ENCODE results near the gene ZFP64. TPM values are rescaled to one million over a fixed set of nuclear protein-coding genes. Genes with fewer than 3 reads are reported as not detected.
"Not testable (repeated sequence)": the region's sequence is repeated elsewhere in the genome, so short reads cannot be mapped to it uniquely, and the experiment has no call there.

Gene ZFP64
- total RNA-seq (2014; rRNA removed) = 8.3 and 9.1 TPM in 2 replicates
- 6.2 TPM for polyA plus RNA-seq (2012)

GRCh38 chr20:52191132-52191915 lies at the start of gene ZFP64:
TSS of gene ZFP64 (minus strand) at chr20:52191779. CDS start at chr20:52191636, 143 bp downstream.
- DNase-seq (ENCODE audit: low read depth) = peak; percentile 71

- no peak for DNase-seq (ENCODE audit: low read depth)
These were observed 49.2 kb upstream of the ZFP64 start for GRCh38 chr20:52240802-52241201.

GRCh38 chr20:52239102-52239501 lies 47.5 kb upstream of the ZFP64 start:
- DNase-seq (ENCODE audit: low read depth) = no peak

GRCh38 chr20:52236292-52236691 lies 44.7 kb upstream of the ZFP64 start:
- DNase-seq (ENCODE audit: low read depth) = no peak

DNA sequence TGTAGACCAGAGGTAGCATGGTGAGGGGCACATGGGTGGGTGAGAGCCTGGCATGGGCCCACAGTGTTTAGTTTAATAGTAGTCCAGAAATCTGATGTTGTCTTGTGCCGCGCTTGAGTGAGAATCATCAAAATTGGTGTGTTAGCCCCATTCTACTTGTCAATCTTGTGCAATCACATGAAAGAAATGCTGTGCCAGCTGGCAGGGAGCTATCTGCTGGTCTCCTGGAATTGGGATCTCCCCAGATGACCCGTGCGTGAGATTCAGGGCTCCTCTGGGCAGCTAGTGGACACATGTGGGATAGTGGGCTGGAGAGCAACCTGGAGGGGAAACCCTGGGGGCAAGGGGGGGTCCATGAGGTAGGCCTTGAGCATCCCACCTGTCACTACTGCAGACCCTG lies 43.5 kb upstream of the ZFP64 start:
- DNase-seq (ENCODE audit: low read depth) = no peak

DNA sequence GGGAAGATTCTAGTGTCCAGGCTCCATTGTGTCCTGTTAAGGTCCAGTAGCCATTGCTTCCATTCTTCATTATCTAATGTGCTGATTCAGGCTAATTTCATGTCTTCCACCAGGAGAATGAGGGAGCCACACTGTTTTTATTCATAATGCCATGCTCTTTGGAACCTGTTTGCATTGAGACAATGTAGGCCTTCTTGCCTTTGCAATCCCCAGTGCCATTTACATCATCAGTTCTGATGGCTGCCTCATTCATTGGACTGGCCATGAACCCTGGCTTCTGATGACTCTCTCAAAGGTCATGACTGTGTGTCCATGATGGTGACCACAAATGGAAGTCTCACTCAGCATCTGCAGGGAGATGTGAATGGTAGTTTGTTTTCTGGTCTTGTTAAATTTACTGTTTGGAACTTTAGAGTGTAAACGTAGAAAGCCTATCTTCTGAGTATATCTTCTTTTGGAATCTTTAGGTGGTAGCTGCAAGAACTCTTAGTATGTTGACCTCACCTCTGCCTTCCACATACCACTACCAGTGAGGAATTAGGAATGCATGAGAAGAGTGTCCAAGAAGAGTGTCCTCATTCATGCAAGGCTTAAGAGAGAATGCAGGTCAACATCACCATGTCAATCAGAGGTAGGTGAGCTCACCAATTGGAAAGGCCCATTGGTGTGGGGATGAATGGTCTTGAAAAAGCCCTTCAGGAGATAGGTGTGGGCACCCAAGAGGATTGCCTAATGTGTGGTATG lies 42.9 kb upstream of the ZFP64 start:
- DNase-seq (ENCODE audit: low read depth) = no peak

- DNase-seq (ENCODE audit: low read depth) = no peak
These were observed 39.7 kb upstream of the ZFP64 start for GRCh38 chr20:52231230-52231746.

DNA sequence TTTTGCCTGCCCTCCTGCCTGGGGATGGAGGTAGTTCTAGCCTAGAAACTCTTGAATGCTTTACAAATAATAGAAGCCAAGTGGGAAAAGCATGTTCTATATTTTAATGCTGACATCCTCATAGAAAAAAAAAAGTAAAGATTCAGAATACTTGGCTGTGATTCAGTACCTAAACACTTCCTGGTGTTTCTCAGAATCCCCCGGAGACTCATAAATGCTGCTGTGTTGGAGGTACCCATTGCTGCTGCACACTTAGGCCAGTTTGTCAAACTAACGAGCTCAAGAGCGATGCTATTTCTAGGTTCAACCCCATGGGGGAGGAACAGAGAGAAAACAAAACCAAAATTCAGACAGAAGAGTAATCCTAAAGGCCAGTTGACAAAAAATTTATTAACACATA lies 38.8 kb upstream of the ZFP64 start:
- DNase-seq (ENCODE audit: low read depth) = peak; percentile 71

DNA sequence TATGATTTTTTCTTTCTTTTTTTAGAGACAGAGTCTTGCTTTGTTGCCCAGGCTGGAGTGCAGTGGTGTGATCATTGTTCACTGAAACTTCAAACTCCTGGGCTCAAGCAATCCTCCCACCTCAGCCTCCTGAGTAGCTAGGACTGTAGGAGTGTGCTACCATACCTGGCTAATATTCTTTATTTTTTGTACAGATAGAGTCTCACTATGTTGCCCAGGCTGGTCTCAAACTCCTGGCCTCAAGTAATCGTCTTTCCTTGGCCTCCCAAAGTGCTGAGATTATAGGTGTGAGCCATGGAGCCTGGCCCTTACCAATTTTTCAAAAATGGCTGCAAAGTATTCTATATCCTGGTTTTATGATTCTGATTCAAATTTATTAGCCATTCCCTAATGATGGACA lies 37.8 kb upstream of the ZFP64 start:
- DNase-seq (ENCODE audit: low read depth) = not testable (repeated sequence)

DNA sequence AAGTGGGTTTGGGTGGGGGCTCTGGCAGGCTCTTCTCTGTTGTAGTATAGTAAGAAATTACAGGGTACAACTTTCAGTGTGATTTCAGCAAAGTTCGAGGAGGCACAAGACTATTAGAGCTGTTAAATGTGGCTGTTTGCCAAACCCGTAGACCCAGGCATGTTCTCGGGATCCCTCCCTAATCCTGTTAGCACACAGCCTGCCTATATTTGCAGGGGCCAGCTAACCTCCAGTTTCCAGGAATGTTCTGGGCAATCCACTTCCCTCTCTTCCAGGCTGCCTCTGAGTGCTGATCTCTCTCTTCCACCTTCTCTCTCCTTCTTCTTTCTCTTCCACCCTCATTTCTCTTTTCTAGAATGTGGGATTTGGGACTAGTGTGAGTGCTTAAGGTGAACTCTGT lies 34.8 kb upstream of the ZFP64 start:
- no peak for DNase-seq (ENCODE audit: low read depth)

- DNase-seq (ENCODE audit: low read depth) = no peak
These were observed 33.3 kb upstream of the ZFP64 start for GRCh38 chr20:52224920-52225319.

DNA sequence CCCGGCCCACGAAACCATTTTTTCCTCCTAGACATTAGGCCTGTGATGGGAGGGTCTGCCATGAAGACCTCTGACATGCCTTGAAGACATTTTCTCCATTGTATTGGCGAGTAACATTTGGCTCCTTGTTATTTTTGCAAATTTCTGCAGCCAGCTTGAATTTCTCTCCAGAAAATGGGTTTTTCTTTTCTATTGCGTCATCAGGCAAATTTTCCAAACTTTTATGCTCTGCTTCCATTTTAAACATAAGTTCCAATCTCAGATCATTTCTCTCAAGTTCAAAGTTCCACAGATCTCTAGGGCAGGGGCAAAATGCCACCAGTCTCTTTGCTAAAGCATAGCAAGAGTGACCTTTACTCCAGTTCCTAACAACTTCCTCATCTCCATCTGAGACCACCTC lies 29.8 kb upstream of the ZFP64 start:
- not testable (repeated sequence) for DNase-seq (ENCODE audit: low read depth)

DNA sequence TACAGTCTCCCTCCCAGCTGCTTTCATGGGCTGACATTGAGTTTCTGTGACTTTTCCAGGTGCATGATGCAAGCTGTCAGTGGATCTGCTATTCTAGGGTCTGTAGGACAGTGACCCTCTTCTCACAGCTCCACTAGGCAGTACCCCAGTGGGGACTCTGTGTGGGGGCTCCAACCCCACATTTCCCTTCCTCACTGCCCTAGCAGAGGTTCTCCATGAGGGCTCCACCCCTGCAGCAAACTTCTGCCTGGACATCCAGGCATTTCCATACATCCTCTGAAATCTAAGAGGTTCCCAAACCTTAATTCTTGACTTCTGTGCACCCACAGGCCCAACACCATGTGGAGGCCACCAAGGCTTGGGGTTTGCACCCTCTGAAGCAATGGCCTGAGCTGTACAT lies 29.3 kb upstream of the ZFP64 start:
- not testable (repeated sequence) for DNase-seq (ENCODE audit: low read depth)

DNA sequence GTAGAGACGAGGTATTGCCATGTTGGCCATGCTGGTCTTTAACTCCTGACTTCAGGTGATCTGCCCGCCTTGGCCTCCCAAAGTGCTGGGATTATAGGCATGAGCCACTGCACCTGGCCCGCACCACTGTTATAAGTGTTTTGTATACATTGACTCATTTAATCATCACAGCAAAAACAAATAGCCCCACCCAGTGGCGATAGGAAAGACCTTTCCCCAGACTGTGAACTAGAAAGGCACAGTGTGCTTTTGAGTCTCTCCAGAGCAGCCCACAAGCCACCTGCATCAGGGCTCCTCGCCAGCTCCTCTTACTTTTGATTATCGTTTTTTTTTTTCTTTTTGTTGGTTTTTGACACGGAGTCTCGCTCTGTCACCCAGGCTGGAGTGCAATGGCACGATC lies 27.9 kb upstream of the ZFP64 start:
- no peak for DNase-seq (ENCODE audit: low read depth)

GRCh38 chr20:52217689-52218395 lies 26.3 kb upstream of the ZFP64 start:
- DNase-seq (ENCODE audit: low read depth) = no peak

- no peak for DNase-seq (ENCODE audit: low read depth)
These were observed 22.4 kb upstream of the ZFP64 start for GRCh38 chr20:52213995-52214394.

DNA sequence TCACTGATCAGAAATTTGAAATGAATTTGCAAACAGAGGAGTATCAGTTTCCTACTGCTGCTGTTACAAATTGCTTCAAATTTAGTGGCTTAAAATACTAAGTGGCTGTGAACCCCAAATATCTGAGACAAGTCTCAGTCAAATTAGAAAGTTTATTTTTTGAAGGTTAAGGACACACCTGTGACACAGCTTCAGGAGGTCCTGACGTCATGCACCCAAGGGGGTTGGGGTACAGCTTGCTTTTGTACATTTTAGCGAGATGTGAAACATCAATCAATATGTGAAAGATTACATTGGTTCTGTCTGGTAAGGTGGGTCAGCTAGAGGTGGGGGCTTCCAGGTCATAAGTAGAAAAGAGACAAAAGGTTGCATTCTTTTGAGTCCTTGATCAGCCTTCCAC lies 21.4 kb upstream of the ZFP64 start:
- no peak for DNase-seq (ENCODE audit: low read depth)

DNA sequence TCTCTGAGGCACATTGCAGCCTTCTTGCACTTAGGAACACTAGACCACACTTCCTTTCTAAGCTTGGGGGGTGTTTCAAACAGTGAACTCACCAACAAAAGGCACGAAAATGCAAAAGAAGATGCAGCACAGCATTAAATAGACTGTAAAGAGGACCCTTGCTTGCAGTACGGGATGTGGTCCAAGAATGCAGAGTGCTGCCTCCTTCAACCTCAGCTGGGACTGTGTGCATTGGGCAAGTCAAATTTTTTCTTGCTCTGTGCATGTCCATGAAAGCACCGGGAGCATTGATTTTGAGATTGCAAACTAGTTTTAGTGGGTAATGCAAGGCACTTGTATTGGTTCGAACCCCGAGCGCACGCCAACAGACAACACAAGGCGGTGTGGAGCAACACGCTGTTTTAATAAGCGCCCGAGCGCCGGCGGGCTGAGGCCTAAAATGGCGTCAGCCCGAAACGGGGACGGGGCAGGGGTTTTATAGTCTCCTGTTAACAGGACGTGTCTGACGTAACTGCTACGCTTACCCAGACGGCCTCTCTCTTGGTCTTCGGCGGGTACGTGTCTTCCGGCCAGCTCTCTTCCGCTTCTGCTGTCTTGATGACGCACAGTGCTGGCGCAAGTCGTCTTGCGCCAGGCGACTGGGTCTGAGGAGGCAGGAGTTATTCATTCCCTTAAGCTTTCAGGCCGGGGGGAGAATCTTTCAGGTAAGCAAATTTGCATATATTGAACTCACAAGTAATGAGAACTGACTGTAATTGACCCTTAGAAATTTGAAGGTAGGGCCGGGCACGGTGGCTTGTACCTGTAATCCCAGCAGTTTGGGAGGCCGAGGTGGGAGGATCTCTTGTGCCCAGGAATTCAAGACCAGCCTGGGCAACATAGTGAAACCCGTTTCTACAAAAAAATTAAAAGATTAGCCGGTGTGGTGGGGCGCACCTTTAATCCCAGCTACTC lies 18.7 kb upstream of the ZFP64 start:
- DNase-seq (ENCODE audit: low read depth) = no peak

DNA sequence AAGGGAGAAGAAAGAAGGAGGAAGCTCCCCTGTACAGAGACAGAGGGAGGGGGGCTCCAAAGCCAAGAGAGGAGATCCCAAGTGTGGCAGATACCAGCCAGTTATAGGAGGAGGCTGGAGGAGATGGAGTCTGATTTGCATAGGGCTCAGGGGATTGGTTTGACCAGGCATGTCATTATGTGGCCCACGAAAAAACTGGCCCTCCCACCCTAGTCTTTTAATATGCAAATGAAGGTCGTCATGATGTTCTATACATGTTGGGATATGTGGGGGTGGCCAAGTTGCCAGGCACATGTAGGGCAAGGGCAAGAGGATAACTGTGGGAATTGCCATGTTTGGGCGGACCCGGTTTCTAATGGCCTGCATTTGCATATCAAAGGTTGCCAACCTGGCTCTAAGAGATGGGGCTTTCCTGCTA lies 17.6 kb upstream of the ZFP64 start:
- DNase-seq (ENCODE audit: low read depth) = no peak

GRCh38 chr20:52207020-52207810 lies 15.6 kb upstream of the ZFP64 start:
- DNase-seq (ENCODE audit: low read depth) = no peak
